Measurements from ENCODE around the gene ENPP6. TPM values are rescaled to one million over a fixed set of nuclear protein-coding genes. Genes with fewer than 3 reads are reported as not detected.
"Not testable (repeated sequence)": the region's sequence is repeated elsewhere in the genome, so short reads cannot be mapped to it uniquely, and the experiment has no call there.

ENPP6 gene
- polyA plus RNA-seq, 1 experiment: not detected

DNA sequence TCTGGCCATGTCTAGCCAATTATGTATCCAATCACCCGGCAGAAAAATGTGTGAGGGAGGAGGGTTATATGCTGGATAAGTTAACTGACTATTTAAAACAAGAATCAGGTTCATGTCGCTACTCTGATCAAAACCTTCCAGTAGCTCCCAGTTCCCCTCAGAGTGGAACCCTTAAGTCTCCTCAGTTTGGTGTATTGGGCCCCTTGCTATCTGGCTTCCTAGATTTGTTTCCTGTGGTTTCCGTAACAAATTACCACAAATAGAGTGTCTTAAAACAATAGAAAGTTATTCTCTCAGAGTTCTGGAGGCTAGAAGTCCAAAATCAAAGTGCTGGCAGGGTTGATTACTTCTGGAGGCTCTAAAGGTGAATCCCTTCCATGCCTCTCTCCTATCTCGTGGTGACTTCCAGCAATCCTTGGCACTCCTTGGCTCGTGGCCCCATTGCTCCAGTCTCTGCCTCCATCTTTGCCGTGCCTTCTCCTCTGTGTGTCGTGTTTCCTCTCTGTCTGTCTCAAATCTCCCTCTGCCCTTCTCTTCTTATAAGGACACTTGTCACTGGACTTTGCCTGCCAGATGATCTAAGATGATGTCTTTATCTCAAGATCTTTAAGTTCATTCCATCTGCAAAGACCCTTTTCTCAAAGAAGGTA is 10.5 kb upstream of the ENPP6 start:
- no peak for TF ChIP-seq CTCF (IDR thresholded peaks at IDR 0.05; ENCODE audit: insufficient read depth, low read depth, low read length)
- Histone ChIP-seq H3K36me3 (ENCODE audit: control insufficient read depth, insufficient read depth, low read length) (no peaks in the 10 kb centered on the region), H3K4me3 (ENCODE audit: low read depth, low read length) (no peak overlapping the region), H3K27me3 (ENCODE audit: control insufficient read depth, insufficient read depth, low read length) (no peaks in the 10 kb centered on the region)
- CTCF ChIA-PET: no interaction called here
- POLR2A ChIA-PET: no interaction called here
- no peak for DNase-seq (ENCODE audit: low read depth)

- no peak overlapping the region for H3K4me3 ChIP-seq (ENCODE audit: low read depth, low read length)
- CTCF ChIA-PET: no interaction called here
Observed at GRCh38 chr4:184216515-184216914, 1.2 kb downstream of the ENPP6 start.

GRCh38 chr4:184215709-184216328 is 1.9 kb downstream of the ENPP6 start:
- DNase-seq (ENCODE audit: low read depth): no peak
- Histone ChIP-seq H3K27me3 (ENCODE audit: control insufficient read depth, insufficient read depth, low read length) (no peaks in the 10 kb centered on the region), H3K36me3 (ENCODE audit: control insufficient read depth, insufficient read depth, low read length) (no peaks in the 10 kb centered on the region), H3K4me3 (ENCODE audit: low read depth, low read length) (no peak overlapping the region)
- ChIA-PET CTCF (no interaction called here), POLR2A (no interaction called here)
- TF ChIP-seq CTCF (IDR thresholded peaks at IDR 0.05; ENCODE audit: insufficient read depth, low read depth, low read length): no peak

More at GRCh38 chr4:184216515-184216914, 1.2 kb downstream of the ENPP6 start:
- POLR2A ChIA-PET: no interaction called here
- TF ChIP-seq CTCF (IDR thresholded peaks at IDR 0.05; ENCODE audit: insufficient read depth, low read depth, low read length): no peak
- Histone ChIP-seq H3K27me3 (ENCODE audit: control insufficient read depth, insufficient read depth, low read length) (no peaks in the 10 kb centered on the region), H3K36me3 (ENCODE audit: control insufficient read depth, insufficient read depth, low read length) (no peaks in the 10 kb centered on the region)
- DNase-seq (ENCODE audit: low read depth): no peak

DNA sequence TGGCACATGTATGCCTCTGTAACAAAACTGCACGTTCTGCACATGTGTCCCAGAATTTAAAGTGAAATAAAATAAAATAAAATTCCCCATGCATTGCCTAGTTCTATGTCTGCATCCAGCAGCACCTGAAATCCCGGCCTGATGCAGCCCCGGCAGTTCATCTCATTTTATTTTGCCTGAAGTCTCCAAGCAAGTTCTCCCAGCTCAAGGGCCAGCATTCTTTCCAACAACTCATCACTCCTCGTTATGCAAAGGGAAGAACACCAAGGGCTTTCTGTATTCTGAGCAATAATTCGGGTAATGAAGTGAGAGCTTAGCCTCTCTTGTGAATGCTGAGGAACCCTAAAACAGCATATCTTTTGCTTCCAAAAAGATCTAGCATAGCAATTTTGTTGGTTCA is 2.7 kb downstream of the ENPP6 start:
- POLR2A ChIA-PET: no interaction called here

DNA sequence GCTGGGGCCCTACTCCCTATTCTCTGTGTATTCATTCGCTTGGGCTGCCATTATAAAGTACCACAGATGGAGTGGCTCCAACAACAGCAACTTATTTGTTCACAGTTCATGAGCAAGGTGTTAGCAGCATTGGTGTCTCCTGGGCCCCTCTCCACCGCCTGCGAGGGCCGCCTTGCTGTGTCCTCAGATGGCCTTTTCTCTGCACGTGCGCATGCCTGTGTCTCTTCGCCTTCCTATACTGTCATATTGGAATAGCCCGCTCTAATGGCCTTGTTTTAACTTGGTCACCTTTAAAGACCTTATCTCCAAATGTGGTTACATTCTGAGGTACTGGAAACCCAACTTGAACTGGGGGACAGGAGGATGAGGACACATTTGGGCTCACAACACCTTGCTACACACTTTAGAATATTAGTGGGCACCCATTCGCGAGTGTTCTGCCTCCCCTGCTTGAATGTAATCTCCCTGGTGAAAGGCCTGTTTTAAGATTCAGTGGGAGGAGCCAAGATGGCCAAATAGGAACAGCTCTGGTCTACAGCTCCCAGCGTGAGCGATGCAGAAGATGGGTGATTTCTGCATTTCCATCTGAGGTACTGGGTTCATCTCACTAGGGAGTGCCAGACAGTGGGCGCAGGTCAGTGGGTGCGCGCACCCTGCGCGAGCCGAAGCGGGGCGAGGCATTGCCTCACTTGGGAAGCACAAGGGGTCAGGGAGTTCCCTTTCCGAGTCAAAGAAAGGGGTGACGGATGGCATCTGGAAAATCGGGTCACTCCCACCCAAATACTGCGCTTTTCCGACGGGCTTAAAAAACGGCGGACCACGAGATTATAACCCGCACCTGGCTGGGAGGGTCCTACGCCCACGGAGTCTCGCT is 9.7 kb downstream of the ENPP6 start:
- H3K27me3 ChIP-seq (ENCODE audit: control insufficient read depth, insufficient read depth, low read length); POLR2A ChIA-PET; H3K36me3 ChIP-seq (ENCODE audit: control insufficient read depth, insufficient read depth, low read length); H3K4me3 ChIP-seq (ENCODE audit: low read depth, low read length); DNase-seq (ENCODE audit: low read depth): not testable (repeated sequence)
- CTCF ChIA-PET: interaction anchor here (0.6 kb wide), 1 partner anchor 11 kb away, joined by 3 read pairs; no protein-coding TSS in a partner anchor

More for the DNA sequence above, 2.7 kb downstream of the ENPP6 start:
- CTCF ChIA-PET: no interaction called here
- no peaks in the 10 kb centered on the region for H3K36me3 ChIP-seq (ENCODE audit: control insufficient read depth, insufficient read depth, low read length)
- H3K4me3 ChIP-seq (ENCODE audit: low read depth, low read length): no peak overlapping the region
- no peaks in the 10 kb centered on the region for H3K27me3 ChIP-seq (ENCODE audit: control insufficient read depth, insufficient read depth, low read length)
- DNase-seq (ENCODE audit: low read depth): no peak
- no peak for TF ChIP-seq CTCF (IDR thresholded peaks at IDR 0.05; ENCODE audit: insufficient read depth, low read depth, low read length)
